Upper lobe of left lung (tissue), 4 donors: ENCODE measurements around the gene TBC1D23.

ENCODE experiments used
- CTCF ChIP-seq, 6 experiments: fragments of 450-650 bp in 4 of 6; fragments of 200-600 bp in 2 of 6; sonication (generic) in 2 of 6; IDR thresholded peaks; one replicate each; pipeline ENCODE4 v1.5.1; 2016 to 2019; ENCODE audit warnings: antibody characterized with exemption in 6 of 6
- EP300 ChIP-seq, 4 donors: sonication (generic); formaldehyde crosslinking; IDR thresholded peaks; one replicate each; pipeline ENCODE4 v1.5.1; 2017; ENCODE audit warnings: antibody characterized with exemption in 4 of 4, control low read depth in 2 of 4
- POLR2AphosphoS5 ChIP-seq, 2 donors: sonication (generic); formaldehyde crosslinking; IDR thresholded peaks; one replicate each; pipeline ENCODE4 v1.5.1; 2017; ENCODE audit warnings: antibody characterized with exemption in 2 of 2

- TF ChIP-seq CTCF (IDR thresholded peaks at IDR 0.05) (no peak), POLR2AphosphoS5 (IDR thresholded peaks at IDR 0.05) (no peak), EP300 (IDR thresholded peaks at IDR 0.05) (no peak)
Measured at GRCh38 chr3:100214574-100214964, 46.2 kb upstream of the TBC1D23 start.
